D721Med (cell line): ENCODE measurements around the gene CLSTN2.

Experiments
- DNase-seq: peaks from one replicate; pipeline ENCODE4 v3.0.0; 2011; ENCODE audit warnings: low spot score; ENCODE audit not compliant: insufficient read length
- FAIRE-seq: peaks from 2 replicates; lab custom pipeline; 2011; peaks lifted over from hg19 to GRCh38; lab: Jason Lieb, UNC
- TF ChIP-seq, protein P1 (sequence below): IDR thresholded peaks from 2 replicates; pipeline ENCODE4 v1.5.1; 2012; ENCODE audit warnings: mild to moderate bottlenecking, control low read depth; ENCODE audit not compliant: insufficient read depth; ENCODE audit errors: missing control alignments

Gene CLSTN2

DNA sequence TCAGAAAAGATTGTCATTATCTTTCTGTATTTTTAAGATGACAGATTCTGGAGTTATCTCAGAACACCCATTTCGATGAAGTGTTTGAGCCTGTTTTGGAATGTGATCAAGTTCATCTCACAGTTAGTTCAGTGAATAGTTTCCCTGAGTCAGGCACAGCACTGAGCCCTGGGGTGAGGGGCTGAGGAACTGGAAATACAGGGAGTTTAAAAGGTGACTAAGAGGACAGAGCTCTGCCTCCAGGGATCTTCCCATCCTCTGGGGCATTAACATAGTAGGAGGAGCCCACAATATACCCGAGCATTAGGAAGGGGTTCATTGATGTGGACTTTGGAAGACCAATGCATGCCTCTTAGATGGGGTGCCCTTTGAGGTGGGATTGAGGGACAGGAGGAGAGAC lies 355.1 kb downstream of the CLSTN2 start:
- DNase-seq (no peak), FAIRE-seq (no peak)
- TF ChIP-seq, protein P1, sequence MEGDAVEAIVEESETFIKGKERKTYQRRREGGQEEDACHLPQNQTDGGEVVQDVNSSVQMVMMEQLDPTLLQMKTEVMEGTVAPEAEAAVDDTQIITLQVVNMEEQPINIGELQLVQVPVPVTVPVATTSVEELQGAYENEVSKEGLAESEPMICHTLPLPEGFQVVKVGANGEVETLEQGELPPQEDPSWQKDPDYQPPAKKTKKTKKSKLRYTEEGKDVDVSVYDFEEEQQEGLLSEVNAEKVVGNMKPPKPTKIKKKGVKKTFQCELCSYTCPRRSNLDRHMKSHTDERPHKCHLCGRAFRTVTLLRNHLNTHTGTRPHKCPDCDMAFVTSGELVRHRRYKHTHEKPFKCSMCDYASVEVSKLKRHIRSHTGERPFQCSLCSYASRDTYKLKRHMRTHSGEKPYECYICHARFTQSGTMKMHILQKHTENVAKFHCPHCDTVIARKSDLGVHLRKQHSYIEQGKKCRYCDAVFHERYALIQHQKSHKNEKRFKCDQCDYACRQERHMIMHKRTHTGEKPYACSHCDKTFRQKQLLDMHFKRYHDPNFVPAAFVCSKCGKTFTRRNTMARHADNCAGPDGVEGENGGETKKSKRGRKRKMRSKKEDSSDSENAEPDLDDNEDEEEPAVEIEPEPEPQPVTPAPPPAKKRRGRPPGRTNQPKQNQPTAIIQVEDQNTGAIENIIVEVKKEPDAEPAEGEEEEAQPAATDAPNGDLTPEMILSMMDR = no peak

DNA sequence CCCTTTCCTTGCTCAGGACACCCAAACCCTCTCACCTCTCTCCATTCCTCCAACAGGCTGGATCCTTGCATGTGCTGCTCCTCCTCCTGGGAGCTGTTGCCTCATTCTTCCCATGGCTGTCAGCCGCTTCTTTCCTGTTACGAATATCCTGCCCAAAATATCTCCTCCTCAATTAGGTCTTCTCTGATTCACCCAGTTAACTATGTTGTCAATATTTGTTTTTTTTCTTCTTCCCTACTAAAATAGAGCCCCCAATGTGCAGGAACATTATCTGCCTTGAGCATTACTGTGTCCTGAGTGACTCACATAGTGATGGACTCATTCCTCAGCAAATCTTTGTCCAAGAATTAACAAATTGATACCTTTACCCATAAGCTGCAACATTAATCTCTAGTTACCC lies 357.2 kb downstream of the CLSTN2 start:
- TF ChIP-seq, protein P1 = no peak
- DNase-seq = no peak
- FAIRE-seq = no peak

- FAIRE-seq = no peak
- TF ChIP-seq, protein P1 = no peak
- no peak for DNase-seq
These were observed 357.7 kb downstream of the CLSTN2 start for GRCh38 chr3:140292684-140293083.

GRCh38 chr3:140294058-140294457 lies 359.1 kb downstream of the CLSTN2 start:
- no peak for FAIRE-seq
- TF ChIP-seq, protein P1 = no peak
- DNase-seq = no peak

DNA sequence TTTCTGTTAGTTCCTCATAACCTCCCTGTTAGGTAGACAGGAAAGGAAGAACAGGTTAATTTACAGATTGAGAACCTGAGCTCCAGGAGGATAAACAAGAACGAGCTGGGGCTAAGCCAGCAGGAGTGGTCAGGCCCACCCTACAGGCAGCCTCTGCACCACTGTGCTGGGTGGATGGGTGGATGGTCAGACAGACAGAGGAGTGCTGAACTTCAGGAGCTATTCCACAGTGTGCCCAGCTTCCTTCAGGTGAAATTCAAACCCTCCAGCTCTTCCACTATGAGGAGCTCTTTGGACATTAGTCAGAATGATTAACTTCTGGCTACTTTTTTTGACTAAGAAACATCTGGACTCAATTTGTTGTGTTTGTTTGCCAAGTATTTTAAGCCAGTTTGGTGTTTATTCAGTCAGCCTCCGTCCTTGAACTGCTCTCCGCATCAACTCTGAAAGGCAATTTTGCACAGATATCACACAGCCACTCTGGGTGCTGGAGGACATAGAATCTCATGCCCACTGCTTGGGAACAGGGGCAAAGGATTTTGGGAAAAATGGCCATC lies 361.9 kb downstream of the CLSTN2 start:
- FAIRE-seq (no peak), DNase-seq (no peak)
- TF ChIP-seq, protein P1 = no peak

- TF ChIP-seq, protein P1 = no peak
- FAIRE-seq (no peak), DNase-seq (no peak)
These were observed 363.1 kb downstream of the CLSTN2 start for GRCh38 chr3:140298043-140298442.

DNA sequence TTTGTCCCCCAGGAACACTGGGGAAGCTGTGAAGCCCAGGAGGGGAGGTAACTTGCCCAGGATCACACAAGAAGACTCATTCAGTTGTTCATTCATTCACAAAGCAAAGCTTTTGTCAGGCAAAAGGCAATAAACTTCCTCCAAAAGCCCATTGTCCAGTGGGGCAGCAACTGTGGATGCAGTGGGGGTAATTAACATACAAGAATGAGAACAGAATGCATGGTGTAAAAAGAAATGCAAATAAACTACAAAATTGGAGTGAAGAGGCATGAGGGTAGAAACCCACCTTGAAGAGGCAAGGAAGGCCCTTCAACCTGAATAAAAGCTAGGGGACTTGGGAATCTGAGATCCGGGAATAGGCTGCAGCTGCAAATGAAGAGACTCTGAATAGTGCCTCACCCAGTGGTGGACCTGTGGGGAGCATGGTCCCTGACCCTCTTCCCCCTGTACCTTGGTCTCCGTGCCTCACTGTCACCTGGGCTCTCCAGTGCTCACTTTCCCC lies 363.6 kb downstream of the CLSTN2 start:
- TF ChIP-seq, protein P1 = no peak
- DNase-seq (no peak), FAIRE-seq (no peak)
